MCF 10A (cell line): ENCODE measurements around the gene STT3B. TPM values are rescaled to one million over a fixed set of nuclear protein-coding genes. Genes with fewer than 3 reads are reported as not detected.

Experiments used
- BruUV-seq: library from RNA; stranded (reverse); fragments of 400-500 nt; replicated peaks from 2 replicates; lab custom pipeline; 2021; lab: Mats Ljungman, UMichigan
- CTCF ChIA-PET: fragments of 300-600 bp; sonication (Branson Sonifier 250); formaldehyde crosslinking; extraction: SDS; loops from one replicate; lab custom pipeline; 2021; ENCODE audit warnings: antibody characterized with exemption, inconsistent platforms; lab: Yijun Ruan, JAX
- POLR2A ChIA-PET: fragments of 300-600, 350-650 bp; sonication (Branson Sonifier 250); formaldehyde crosslinking; extraction: SDS; loops from one replicate; lab custom pipeline; 2020; ENCODE audit warnings: antibody characterized with exemption, inconsistent platforms; lab: Yijun Ruan, JAX
- DNase-seq: peaks from one replicate; pipeline ENCODE4 v3.0.0-alpha.2; 2018; ENCODE audit not compliant: unreplicated experiment
- H3K27ac Mint-ChIP-seq: one replicate; pipeline ENCODE4 v1.8.0; 2022; ENCODE audit warnings: mild to moderate bottlenecking, low read depth, mixed read lengths; ENCODE audit not compliant: unreplicated experiment
- H3K27me3 Mint-ChIP-seq: one replicate; pipeline ENCODE4 v1.8.0; 2022; ENCODE audit warnings: mixed read lengths; ENCODE audit not compliant: insufficient read depth, unreplicated experiment
- H3K36me3 Mint-ChIP-seq: one replicate; pipeline ENCODE4 v1.8.0; 2022; ENCODE audit warnings: mild to moderate bottlenecking, moderate library complexity, mixed read lengths; ENCODE audit not compliant: insufficient read depth, unreplicated experiment
- H3K4me1 Mint-ChIP-seq: one replicate; pipeline ENCODE4 v1.8.0; 2022; ENCODE audit warnings: mixed read lengths; ENCODE audit not compliant: insufficient read depth, unreplicated experiment
- H3K4me3 Mint-ChIP-seq: one replicate; pipeline ENCODE4 v1.8.0; 2022; ENCODE audit warnings: mild to moderate bottlenecking, moderate library complexity, mixed read lengths; ENCODE audit not compliant: unreplicated experiment
- H3K9me3 Mint-ChIP-seq: one replicate; pipeline ENCODE4 v1.8.0; 2022; ENCODE audit warnings: mixed read lengths; ENCODE audit not compliant: unreplicated experiment
- CTCF ChIP-seq: fragments of 200-600 bp; IDR thresholded peaks from one replicate; pipeline ENCODE4 v1.8.0; 2022; ENCODE audit warnings: antibody characterized with exemption, mild to moderate bottlenecking; ENCODE audit not compliant: unreplicated experiment
- intact Hi-C: fragments of 100-400 bp; cut with micrococcal nuclease; formaldehyde crosslinking; loops from 2 replicates; pipeline ENCODE4 v1.14.1; 2022
- total RNA-seq: library from RNA; stranded (reverse); gene quantifications from 2 replicates; pipeline ENCODE4 v1.2.3, GENCODE V29; 2022

The STT3B gene
- total RNA-seq, 1 experiment from 2014 or later = 118 TPM

GRCh38 chr3:31673950-31674349 is 141.2 kb downstream of the STT3B start:
- no peaks in the 10 kb centered on the region for H3K27me3 Mint-ChIP-seq
- no peak for DNase-seq
- H3K27ac Mint-ChIP-seq = no peak overlapping the region
- BruUV-seq = no TSS peak
- intact Hi-C loops = no loop called here
- peaks cover 76% of the 10 kb centered on the region for H3K36me3 Mint-ChIP-seq
- no peak overlapping the region for H3K4me3 Mint-ChIP-seq
- CTCF ChIA-PET = no interaction called here
- H3K4me1 Mint-ChIP-seq = peaks cover 21% of the 10 kb centered on the region
- TF ChIP-seq CTCF = no peak
- H3K9me3 Mint-ChIP-seq = no peaks in the 10 kb centered on the region
- POLR2A ChIA-PET = interaction anchor here (0.6 kb wide), 1 partner anchor 1073 kb away, joined by 3 read pairs; no protein-coding TSS in a partner anchor

GRCh38 chr3:31676556-31676955 is 143.8 kb downstream of the STT3B start:
- ChIA-PET CTCF (interaction anchor here (0.6 kb wide), 1 partner anchor 45 kb away, joined by 6 read pairs; no protein-coding TSS in a partner anchor), POLR2A (no interaction called here)

GRCh38 chr3:31680072-31680870 is 147.5 kb downstream of the STT3B start:
- no TSS peak for BruUV-seq
- intact Hi-C loops = no loop called here
- Mint-ChIP-seq H3K27me3 (no peaks in the 10 kb centered on the region), H3K9me3 (no peaks in the 10 kb centered on the region), H3K4me1 (peaks cover 16% of the 10 kb centered on the region), H3K36me3 (peaks cover 65% of the 10 kb centered on the region), H3K27ac (no peak overlapping the region), H3K4me3 (no peak overlapping the region)
- ChIA-PET POLR2A (no interaction called here), CTCF (interaction anchor here (0.6 kb wide), 1 partner anchor 43 kb away, joined by 5 read pairs; no protein-coding TSS in a partner anchor)
- DNase-seq = no peak
- no peak for TF ChIP-seq CTCF

More at GRCh38 chr3:31676556-31676955, 143.8 kb downstream of the STT3B start:
- no peak for TF ChIP-seq CTCF
- no peak overlapping the region for H3K4me3 Mint-ChIP-seq
- H3K36me3 Mint-ChIP-seq = peaks cover 66% of the 10 kb centered on the region
- no peak overlapping the region for H3K27ac Mint-ChIP-seq
- no peaks in the 10 kb centered on the region for H3K27me3 Mint-ChIP-seq
- H3K4me1 Mint-ChIP-seq = peaks cover 16% of the 10 kb centered on the region
- BruUV-seq = no TSS peak
- no peak for DNase-seq
- intact Hi-C loops = no loop called here
- no peaks in the 10 kb centered on the region for H3K9me3 Mint-ChIP-seq
